GM21619 (cell line): ENCODE data around the gene MITD1.
"Not testable (repeated sequence)": the region's sequence is repeated elsewhere in the genome, so short reads cannot be mapped to it uniquely, and the experiment has no call there.

ENCODE experiments used
- ATAC-seq: cut with Tn5 transposase; IDR thresholded peaks from one replicate; pipeline ENCODE4 v1.9.1; 2021; ENCODE audit not compliant: unreplicated experiment

Gene MITD1

GRCh38 chr2:99154643-99155536 is 26.0 kb downstream of the MITD1 start, which contains the start of the genes LIPT1 and TSGA10:
Gene LIPT1 (plus strand): TSS chr2:99154967. CDS start chr2:99161958, 6,991 bp downstream.
Gene TSGA10 (minus strand): TSS chr2:99154942. CDS start chr2:99109439, 45,503 bp downstream.
- peak; percentile 95 for ATAC-seq

- no peak for ATAC-seq
Measured at GRCh38 chr2:99153921-99154604, 26.8 kb downstream of the MITD1 start.

DNA sequence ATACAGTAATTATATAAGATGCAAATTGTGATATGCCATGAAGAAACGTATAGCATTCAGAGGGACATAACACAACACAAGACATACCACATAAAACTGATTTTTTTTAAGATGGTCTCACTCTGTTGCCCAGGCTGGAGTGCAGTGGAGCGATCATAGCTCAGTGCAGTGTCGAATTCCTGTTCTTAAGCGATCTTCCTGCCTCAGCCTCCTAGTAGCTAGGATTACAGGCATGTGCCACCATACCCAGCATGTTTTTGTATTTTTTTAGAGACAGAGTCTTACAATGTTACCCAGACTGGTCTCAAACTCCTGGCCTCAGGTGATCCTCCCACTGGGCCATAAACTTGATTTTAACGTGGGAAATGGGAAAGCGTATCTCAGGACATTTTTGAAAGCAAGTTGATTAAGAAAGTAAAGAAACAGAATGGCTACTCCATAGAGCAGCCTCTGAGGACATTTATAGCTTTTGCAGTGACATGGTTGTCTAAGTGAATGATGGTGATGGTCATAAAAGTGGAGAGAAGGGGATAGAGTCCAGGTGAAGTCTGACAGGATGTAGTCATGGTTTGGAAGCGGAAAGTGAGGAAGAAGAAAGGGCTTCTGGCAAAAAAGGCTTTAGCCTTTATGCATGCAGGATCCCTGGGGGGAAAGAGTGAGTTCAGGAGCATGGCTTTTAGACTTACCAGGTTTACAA is 28.5 kb downstream of the MITD1 start:
- ATAC-seq = no peak

DNA sequence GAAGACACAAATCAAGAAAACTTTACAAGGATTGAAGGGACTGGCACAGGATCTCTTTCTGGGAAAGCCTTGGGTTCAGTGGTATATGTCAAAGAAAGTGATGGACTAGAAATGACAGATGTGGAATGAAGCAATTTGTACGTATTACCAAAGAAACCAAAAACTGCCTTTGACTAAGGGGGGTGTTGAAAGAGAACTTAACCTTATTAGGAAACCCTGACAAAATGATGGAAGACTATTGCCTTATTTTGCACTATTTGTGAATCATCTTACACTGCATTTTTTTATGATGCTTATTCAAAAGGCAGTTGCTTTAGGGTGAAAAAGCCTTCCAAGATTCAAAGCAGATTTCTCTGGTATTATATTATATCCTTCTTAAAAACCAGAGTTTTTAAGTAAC is 30.2 kb downstream of the MITD1 start:
- ATAC-seq = no peak

DNA sequence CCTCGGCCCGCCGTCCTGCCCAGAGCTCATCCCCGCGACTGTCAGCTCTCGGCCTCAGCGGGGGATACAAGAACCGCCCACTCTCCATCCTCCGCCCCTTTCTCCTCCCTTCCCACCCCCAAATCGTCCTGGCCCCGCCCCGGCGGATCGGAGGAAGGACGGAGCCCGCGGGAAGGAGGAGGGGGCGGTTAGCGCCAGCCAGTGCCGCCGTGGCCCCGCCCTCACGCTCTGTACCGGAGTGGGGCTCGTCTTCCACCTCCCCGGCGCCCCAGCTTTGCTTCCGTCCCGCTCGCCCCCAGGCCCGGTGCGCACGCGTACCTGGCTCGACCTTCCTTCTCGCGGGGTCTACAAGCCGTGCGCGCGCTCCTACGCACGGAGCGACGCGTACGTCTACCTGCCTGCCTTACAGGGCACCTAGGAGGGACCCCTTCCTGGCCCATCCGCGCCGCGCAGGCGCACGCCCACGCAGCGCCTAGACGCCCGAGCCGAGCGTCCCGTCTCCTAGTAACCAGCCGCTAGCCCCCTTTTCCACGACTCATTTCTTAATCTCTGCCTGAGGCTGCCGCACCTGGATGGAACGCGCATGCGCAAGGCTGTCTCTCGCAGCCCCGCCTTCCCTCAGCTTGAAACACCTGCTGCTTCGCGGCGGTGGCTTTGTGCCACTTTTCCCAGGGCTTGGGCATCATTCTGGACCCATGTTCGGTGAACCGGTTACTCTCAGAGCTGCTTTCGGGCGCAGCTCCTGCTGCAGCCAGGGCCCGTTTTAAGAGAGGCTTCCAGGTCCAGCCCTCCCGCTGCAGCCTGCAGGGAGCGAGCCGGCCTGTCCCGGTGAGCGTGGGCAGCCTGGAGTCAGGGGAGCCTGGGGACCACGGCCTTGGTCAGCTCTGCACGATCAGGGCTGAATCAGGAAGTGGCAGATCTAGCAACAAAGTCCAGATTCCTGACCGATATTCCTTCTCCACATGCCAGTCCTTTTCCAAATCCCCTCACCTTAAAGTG is 39.4 kb downstream of the MITD1 start, which contains the start of gene C2orf15:
Gene C2orf15, plus strand, starts transcription at position 598 of the 999 bp plus-strand sequence. CDS start 8,852 bp downstream, outside the sequence.
- ATAC-seq = peak; percentile 86

- peak; percentile 35 for ATAC-seq
Measured at GRCh38 chr2:99140860-99141109, 40.1 kb downstream of the MITD1 start.

GRCh38 chr2:99140056-99140859 is 40.6 kb downstream of the MITD1 start:
- no peak for ATAC-seq

DNA sequence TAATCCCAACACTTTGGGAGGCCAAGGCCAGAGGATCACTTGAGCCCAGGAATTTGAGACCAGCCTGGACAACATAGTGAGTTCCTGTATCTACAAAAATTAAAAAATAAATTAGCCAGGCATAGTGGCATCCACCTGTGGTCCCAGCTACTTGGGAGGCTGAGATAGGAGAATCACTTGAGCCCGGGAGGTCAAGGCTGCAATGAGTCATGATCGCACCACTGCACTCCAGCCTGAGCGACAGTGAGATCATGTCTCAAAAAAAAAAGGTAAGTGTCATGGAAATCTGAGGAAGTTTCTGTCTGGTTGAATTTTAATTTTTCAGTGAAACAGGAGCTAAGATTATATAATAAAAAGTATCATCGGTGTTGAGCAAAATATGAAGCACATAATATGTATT is 41.9 kb downstream of the MITD1 start:
- no peak for ATAC-seq

GRCh38 chr2:99135044-99135556 is 45.8 kb downstream of the MITD1 start:
- ATAC-seq = not testable (repeated sequence)

- no peak for ATAC-seq
Measured at GRCh38 chr2:99127981-99128380, 52.9 kb downstream of the MITD1 start.
